H9 (cell line): ENCODE measurements around the gene ITGA2. TPM values are rescaled to one million over a fixed set of nuclear protein-coding genes. Genes with fewer than 3 reads are reported as not detected.

Experiments
- DNase-seq: peaks from one replicate; pipeline ENCODE4 v3.0.0-alpha.2; 2017
- H2AFZ ChIP-seq: one replicate; pipeline ENCODE4 v1.6.1; 2013; ENCODE audit warnings: mild to moderate bottlenecking, low read length, control low read depth, moderate library complexity
- H2AK5ac ChIP-seq: 2 replicates; pipeline ENCODE4 v1.6.1; 2013; ENCODE audit warnings: low read length, control low read depth, mixed read lengths; ENCODE audit not compliant: insufficient read length
- H2BK120ac ChIP-seq: one replicate; pipeline ENCODE4 v1.6.1; 2013; ENCODE audit warnings: low read depth, mild to moderate bottlenecking, low read length, control low read depth, inconsistent platforms; ENCODE audit not compliant: poor library complexity, severe bottlenecking
- H2BK12ac ChIP-seq: 2 replicates; pipeline ENCODE4 v1.6.1; 2013; ENCODE audit warnings: low read length, control low read depth, mixed read lengths, low read depth; ENCODE audit not compliant: insufficient read length
- H2BK15ac ChIP-seq: 2 replicates; pipeline ENCODE4 v1.6.1; 2013; ENCODE audit warnings: low read depth, low read length, control low read depth
- H2BK20ac ChIP-seq: one replicate; pipeline ENCODE4 v1.6.1; 2013; ENCODE audit warnings: low read depth, mild to moderate bottlenecking, low read length, control low read depth, inconsistent platforms; ENCODE audit not compliant: poor library complexity, severe bottlenecking
- H2BK5ac ChIP-seq: 2 replicates; pipeline ENCODE4 v1.6.1; 2013; ENCODE audit warnings: low read length, control low read depth, mixed read lengths; ENCODE audit not compliant: insufficient read length
- H3K14ac ChIP-seq: 2 replicates; pipeline ENCODE4 v1.6.1; 2013; ENCODE audit warnings: low read length, control low read depth; ENCODE audit not compliant: insufficient read depth
- H3K18ac ChIP-seq: 2 replicates; pipeline ENCODE4 v1.6.1; 2013; ENCODE audit warnings: low read depth, mild to moderate bottlenecking, mixed read lengths, low read length, control low read depth; ENCODE audit not compliant: insufficient read length
- H3K23ac ChIP-seq: 2 replicates; pipeline ENCODE4 v1.6.1; 2013; ENCODE audit warnings: low read length, control low read depth, mixed read lengths, low read depth; ENCODE audit not compliant: insufficient read length
- H3K23me2 ChIP-seq: 2 replicates; pipeline ENCODE4 v1.6.1; 2013; ENCODE audit warnings: low read depth, mild to moderate bottlenecking, mixed read lengths, low read length, control low read depth; ENCODE audit not compliant: insufficient read length, poor library complexity, severe bottlenecking
- H3K27ac ChIP-seq: 2 replicates; pipeline ENCODE4 v1.5.1; 2013; ENCODE audit warnings: low read length, control low read depth, mixed read lengths, low read depth; ENCODE audit not compliant: insufficient read length
- H3K27me3 ChIP-seq: 2 replicates; pipeline ENCODE4 v1.6.1; 2013; ENCODE audit warnings: low read length, control low read depth, inconsistent platforms; ENCODE audit not compliant: insufficient read depth
- H3K4ac ChIP-seq: 2 replicates; pipeline ENCODE4 v1.6.1; 2013; ENCODE audit warnings: low read depth, mild to moderate bottlenecking, control low read depth, inconsistent platforms, low read length, moderate library complexity
- H3K4me1 ChIP-seq: 2 replicates; pipeline ENCODE4 v1.6.1; 2013; ENCODE audit warnings: low read length, control low read depth, inconsistent platforms; ENCODE audit not compliant: insufficient read depth
- H3K4me2 ChIP-seq: 2 replicates; pipeline ENCODE4 v1.6.1; 2013; ENCODE audit warnings: low read length, control low read depth, mixed read lengths; ENCODE audit not compliant: insufficient read length, insufficient read depth
- H3K56ac ChIP-seq: 2 replicates; pipeline ENCODE4 v1.6.1; 2013; ENCODE audit warnings: low read depth, mild to moderate bottlenecking, mixed read lengths, low read length, control low read depth; ENCODE audit not compliant: insufficient read length
- H3K79me1 ChIP-seq: 2 replicates; pipeline ENCODE4 v1.6.1; 2013; ENCODE audit warnings: low read depth, mild to moderate bottlenecking, moderate library complexity, low read length, control low read depth, inconsistent platforms; ENCODE audit not compliant: insufficient read depth, poor library complexity, severe bottlenecking
- H3K79me2 ChIP-seq: 2 replicates; pipeline ENCODE4 v1.6.1; 2013; ENCODE audit warnings: low read length, control low read depth, inconsistent platforms; ENCODE audit not compliant: insufficient read depth
- H3K9ac ChIP-seq: 2 replicates; pipeline ENCODE4 v1.6.1; 2013; ENCODE audit warnings: low read length, control low read depth, mixed read lengths; ENCODE audit not compliant: insufficient read length; ENCODE audit errors: extremely low read depth
- H3K9me3 ChIP-seq: one replicate; pipeline ENCODE4 v1.6.1; 2013; ENCODE audit warnings: low read depth, low read length, inconsistent platforms; ENCODE audit not compliant: control insufficient read depth
- H3T11ph ChIP-seq: one replicate; pipeline ENCODE4 v1.6.1; 2013; ENCODE audit warnings: mild to moderate bottlenecking, low read length, control low read depth, inconsistent platforms
- H4K20me1 ChIP-seq: one replicate; pipeline ENCODE4 v1.6.1; 2013; ENCODE audit not compliant: control insufficient read depth, insufficient read length, insufficient read depth
- H4K5ac ChIP-seq: 2 replicates; pipeline ENCODE4 v1.6.1; 2013; ENCODE audit warnings: low read depth, mild to moderate bottlenecking, mixed read lengths, low read length, control low read depth; ENCODE audit not compliant: insufficient read length
- H4K8ac ChIP-seq: replicated peaks from 2 replicates; pipeline ENCODE4 v1.6.1; 2013; ENCODE audit warnings: low read length, control low read depth, mixed read lengths, low read depth; ENCODE audit not compliant: insufficient read length
- H4K91ac ChIP-seq: 2 replicates; pipeline ENCODE4 v1.6.1; 2013; ENCODE audit warnings: low read depth, mild to moderate bottlenecking, moderate library complexity, mixed read lengths, low read length, control low read depth; ENCODE audit not compliant: insufficient read length
- H3K27ac Mint-ChIP-seq, 3 experiments: 2 replicates in 2 of 3; 3 replicates in 1 of 3; pipeline ENCODE4 v1.8.0; 2020 to 2021; ENCODE audit warnings: mixed read lengths in 3 of 3, mild to moderate bottlenecking in 1 of 3, moderate library complexity in 1 of 3
- H3K27me3 Mint-ChIP-seq: 2 replicates; pipeline ENCODE4 v1.8.0; 2021; ENCODE audit warnings: low read depth, mild to moderate bottlenecking, moderate library complexity, mixed read lengths
- H3K36me3 Mint-ChIP-seq, 3 experiments: 2 replicates in 2 of 3; 3 replicates in 1 of 3; pipeline ENCODE4 v1.8.0; 2020 to 2021; ENCODE audit warnings: low read depth in 3 of 3, mixed read lengths in 3 of 3; ENCODE audit not compliant: insufficient read depth in 1 of 3
- H3K4me1 Mint-ChIP-seq, 2 experiments: 2 replicates each; pipeline ENCODE4 v1.8.0; 2020; ENCODE audit warnings: mixed read lengths in 2 of 2
- H3K4me3 Mint-ChIP-seq, 2 experiments: 2 replicates in 1 of 2; 3 replicates in 1 of 2; pipeline ENCODE4 v1.8.0; 2020 to 2021; ENCODE audit warnings: mild to moderate bottlenecking in 2 of 2, mixed read lengths in 2 of 2, moderate library complexity in 1 of 2
- H3K9me3 Mint-ChIP-seq, 2 experiments: 2 replicates in 1 of 2; 3 replicates in 1 of 2; pipeline ENCODE4 v1.8.0; 2020; ENCODE audit warnings: mild to moderate bottlenecking in 2 of 2, mixed read lengths in 2 of 2, moderate library complexity in 1 of 2
- CTCF ChIP-seq: fragments of 200-600 bp; sonication (generic); conservative IDR thresholded peaks from 3 replicates; pipeline ENCODE4 v1.8.0; 2021; ENCODE audit warnings: antibody characterized with exemption, mild to moderate bottlenecking
- whole genome bisulfite sequencing: extraction: QIAGEN DNeasy Blood & Tissue Kit; methylation state at CpG from one replicate; pipeline ENCODE4 v1.1.7; 2013; ENCODE audit warnings: missing lambda C conversion rate, low lambda C conversion rate, mixed read lengths; ENCODE audit not compliant: insufficient read length; ENCODE audit errors: extremely low coverage; 5-methylcytosine and 5-hydroxymethylcytosine counted together
- total RNA-seq: library from RNA; stranded (reverse); gene quantifications from 2 replicates; pipeline ENCODE4 v1.2.1, GENCODE V29; 2021

Gene ITGA2
- total RNA-seq, 1 experiment from 2014 or later = 3.0 TPM

- no peak overlapping the region for H3K18ac ChIP-seq
- no peak overlapping the region for H2AK5ac ChIP-seq
- H2BK12ac ChIP-seq = no peak overlapping the region
- Mint-ChIP-seq H3K9me3 (peaks cover 0 to 2% of the 10 kb centered on the region in 2 experiments; a peak in 1 of 5 replicates), H3K27ac (no peak overlapping the region), H3K4me1 (0 out of 4 replicates have a peak, but pooled peaks cover 0 to under 1% of the 10 kb centered on the region in 2 experiments), H3K4me3 (no peak overlapping the region), H3K27me3 (no peaks in the 10 kb centered on the region), H3K36me3 (no peaks in the 10 kb centered on the region)
- H3K9ac ChIP-seq = no peak overlapping the region
- H3K79me2 ChIP-seq = no peaks in the 10 kb centered on the region
- H4K5ac ChIP-seq = no peak overlapping the region
- no peak overlapping the region for H2BK20ac ChIP-seq
- no peak overlapping the region for H3K23ac ChIP-seq
- H3K56ac ChIP-seq = no peak overlapping the region
- H4K20me1 ChIP-seq = no peaks in the 10 kb centered on the region
- H3K27me3 ChIP-seq = no peaks in the 10 kb centered on the region
- H4K8ac ChIP-seq = no peak overlapping the region
- no peak overlapping the region for H2AFZ ChIP-seq
- no peak overlapping the region for H2BK120ac ChIP-seq
- H3K14ac ChIP-seq = no peak overlapping the region
- no peaks in the 10 kb centered on the region for H3K79me1 ChIP-seq
- no peak overlapping the region for H2BK5ac ChIP-seq
- no peak overlapping the region for H2BK15ac ChIP-seq
- H3K4me2 ChIP-seq = no peak overlapping the region
- no peak overlapping the region for H4K91ac ChIP-seq
- H3K9me3 ChIP-seq = no peaks in the 10 kb centered on the region
- no peak for DNase-seq
- no CpG with 5 or more reads among the region's 6 CpGs for WGBS
- no peak overlapping the region for H3K4ac ChIP-seq
- no peaks in the 10 kb centered on the region for H3K23me2 ChIP-seq
- H3T11ph ChIP-seq = no peak overlapping the region
- H3K4me1 ChIP-seq = no peaks in the 10 kb centered on the region
- no peak for TF ChIP-seq CTCF
- H3K27ac ChIP-seq = no peak overlapping the region
These were observed 33.9 kb downstream of the ITGA2 start for GRCh38 chr5:53022930-53023511.
